Measurements from ENCODE around the gene PIPOX.

GRCh38 chr17:29046473-29046839, 3.5 kb downstream of the PIPOX start:
- no peak for TF ChIP-seq CTCF (IDR thresholded peaks at IDR 0.05)
- TF ChIP-seq POLR2A (IDR thresholded peaks at IDR 0.05), result no peak
